Psoas muscle (tissue), 8 donors: ENCODE measurements around the gene CHCHD3. TPM values are rescaled to one million over a fixed set of nuclear protein-coding genes. Genes with fewer than 3 reads are reported as not detected.

Experiments used
- ATAC-seq, 4 donors: fragments of 200-7000 bp; cut with Tn5 transposase; one replicate each; pipeline ENCODE4 v1.9.1; 2020; ENCODE audit warnings: moderate library complexity in 3 of 4, mild to moderate bottlenecking in 2 of 4
- DNase-seq, 2 donors: peaks; one replicate each; pipeline ENCODE4 v3.0.0-alpha.2; 2020
- H3K27ac ChIP-seq: fragments of 200-600 bp; one replicate; pipeline ENCODE4 v1.8.0; 2022
- H3K27me3 ChIP-seq, 3 donors: fragments of 200-600 bp in 1 of 3; one replicate each; pipeline versions ENCODE4 v1.6.1 to v1.8.0; 2013 to 2022; ENCODE audit warnings: low read length in 2 of 3, mild to moderate bottlenecking in 2 of 3, moderate library complexity in 1 of 3; ENCODE audit not compliant: insufficient read depth in 3 of 3
- H3K36me3 ChIP-seq, 2 donors: fragments of 200-600 bp in 1 of 2; one replicate each; pipeline versions ENCODE4 v1.6.1 to v1.8.0; 2013 to 2022; ENCODE audit warnings: low read depth in 1 of 2, mild to moderate bottlenecking in 1 of 2, moderate library complexity in 1 of 2; ENCODE audit not compliant: insufficient read depth in 1 of 2
- H3K4me1 ChIP-seq: fragments of 200-600 bp; one replicate; pipeline ENCODE4 v1.8.0; 2022
- H3K4me3 ChIP-seq: fragments of 200-600 bp; one replicate; pipeline ENCODE4 v1.8.0; 2022; ENCODE audit warnings: mild to moderate bottlenecking
- H3K9me3 ChIP-seq: fragments of 200-600 bp; one replicate; pipeline ENCODE4 v1.8.0; 2022
- WGBS, 3 donors: extraction: QIAGEN DNeasy Blood & Tissue Kit; methylation state at CpG; one replicate each; pipeline versions ENCODE4 v1.1.6 to v1.1.7; 2013; 5-methylcytosine and 5-hydroxymethylcytosine counted together
- intact Hi-C, 2 donors: fragments of 100-400 bp; cut with DNase I; formaldehyde crosslinking; loops; one replicate each; pipeline versions ENCODE4 v1.11.0 to v1.14.2; 2022
- polyA plus RNA-seq, 3 donors: library from polyadenylated mRNA; stranded (reverse); fragments of 200-250 nt; gene quantifications; one replicate each; pipeline ENCODE4 v1.2.3, GENCODE V29; 2013
- total RNA-seq, 4 donors: library from RNA; stranded (reverse); fragmentation: NEBNext Ultra II Directional in 2 of 4; extraction: Animal tissue kit (Norgen Biotek cat#: 25700) in 2 of 4; gene quantifications; one replicate each; pipeline versions ENCODE4 v1.2.1 to v1.2.4, GENCODE V29; 2021 to 2023
- TF ChIP-seq, protein P1 (sequence below): fragments of 200-600 bp; IDR thresholded peaks from one replicate; pipeline ENCODE4 v1.8.0; 2022; ENCODE audit warnings: antibody characterized with exemption
- donor health status: healthy with polysubstance abuse.
- donor health status: DM: no; HTN: no; CAD: no; lungs with moderate emphysema.
- donor health status: Bipolar disorder and iron deficiency.
- donor health status: healthy.
- donor health status: DM: yes; HTN: yes; CAD: no.
- donor health status: DM: no; HTN: no; CAD: no.
- donor health status: DM: no; HTN: no; CAD: no.
- donor health status: DM: yes; HTN: yes; CAD: no.

CHCHD3 gene
- total and polyA plus RNA-seq, 7 donors: 129 to 206 (median 184) TPM

DNA sequence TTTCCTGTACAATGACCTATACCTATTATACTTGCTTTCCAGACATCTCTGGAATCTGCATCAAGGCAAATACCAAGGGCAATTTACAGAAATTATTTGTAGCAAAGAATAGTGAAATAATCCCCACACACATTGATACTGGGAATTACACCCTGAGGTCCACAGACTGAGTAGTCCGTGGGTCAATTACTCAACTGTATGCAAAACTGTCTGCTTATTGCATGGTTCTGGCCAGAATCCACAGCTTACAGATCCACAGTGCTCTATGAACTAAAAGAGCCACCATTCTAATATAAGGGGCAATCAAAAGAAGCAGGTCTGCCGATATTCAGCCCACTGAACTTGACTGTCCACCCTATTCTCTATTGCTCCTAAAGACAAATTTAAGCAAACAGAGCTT lies 5.7 kb downstream of the CHCHD3 start:
- intact Hi-C loops: no loop called here
- TF ChIP-seq, protein P1, sequence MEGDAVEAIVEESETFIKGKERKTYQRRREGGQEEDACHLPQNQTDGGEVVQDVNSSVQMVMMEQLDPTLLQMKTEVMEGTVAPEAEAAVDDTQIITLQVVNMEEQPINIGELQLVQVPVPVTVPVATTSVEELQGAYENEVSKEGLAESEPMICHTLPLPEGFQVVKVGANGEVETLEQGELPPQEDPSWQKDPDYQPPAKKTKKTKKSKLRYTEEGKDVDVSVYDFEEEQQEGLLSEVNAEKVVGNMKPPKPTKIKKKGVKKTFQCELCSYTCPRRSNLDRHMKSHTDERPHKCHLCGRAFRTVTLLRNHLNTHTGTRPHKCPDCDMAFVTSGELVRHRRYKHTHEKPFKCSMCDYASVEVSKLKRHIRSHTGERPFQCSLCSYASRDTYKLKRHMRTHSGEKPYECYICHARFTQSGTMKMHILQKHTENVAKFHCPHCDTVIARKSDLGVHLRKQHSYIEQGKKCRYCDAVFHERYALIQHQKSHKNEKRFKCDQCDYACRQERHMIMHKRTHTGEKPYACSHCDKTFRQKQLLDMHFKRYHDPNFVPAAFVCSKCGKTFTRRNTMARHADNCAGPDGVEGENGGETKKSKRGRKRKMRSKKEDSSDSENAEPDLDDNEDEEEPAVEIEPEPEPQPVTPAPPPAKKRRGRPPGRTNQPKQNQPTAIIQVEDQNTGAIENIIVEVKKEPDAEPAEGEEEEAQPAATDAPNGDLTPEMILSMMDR: no peak
- Histone ChIP-seq H3K4me3 (no peak overlapping the region), H3K27me3 (no peaks in the 10 kb centered on the region), H3K27ac (no peak overlapping the region), H3K9me3 (no peaks in the 10 kb centered on the region), H3K36me3 (peaks cover 3 to 5% of the 10 kb centered on the region in 2 donors), H3K4me1 (peaks cover 54% of the 10 kb centered on the region)
- 66 to 75% (median 70%) methylated on average over 2 of the region's 2 CpGs for WGBS, 3 donors
- DNase-seq (no peak), ATAC-seq (no peak)

DNA sequence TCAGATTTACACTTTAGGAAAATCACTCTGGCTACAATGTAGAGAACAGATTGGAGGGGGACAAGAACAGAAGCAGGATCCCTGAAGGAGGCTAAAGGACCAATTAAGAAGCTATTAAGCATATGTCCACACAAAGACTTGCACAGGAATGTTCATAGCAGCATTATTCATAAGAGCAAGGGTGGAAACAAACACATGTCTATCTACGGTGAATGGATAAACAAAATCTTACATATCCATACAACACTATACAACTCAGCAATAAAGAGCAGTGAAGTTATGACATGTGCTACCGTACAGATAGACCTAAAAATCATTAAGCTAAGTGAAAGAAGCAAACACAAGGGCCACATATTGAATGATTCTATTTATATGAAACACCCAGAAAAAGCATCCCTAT lies 10.4 kb downstream of the CHCHD3 start:
- Histone ChIP-seq H3K4me3 (no peak overlapping the region), H3K4me1 (peaks cover 21% of the 10 kb centered on the region), H3K27ac (peak overlapping the region; percentile 34), H3K36me3 (peaks cover 0 to 34% of the 10 kb centered on the region in 2 donors), H3K9me3 (no peaks in the 10 kb centered on the region), H3K27me3 (no peaks in the 10 kb centered on the region)
- no peak for DNase-seq
- intact Hi-C loops: no loop called here
- TF ChIP-seq, protein P1: no peak
- ATAC-seq: no peak
- WGBS, 3 donors: 95 to 97% (median 95%) methylated on average over 2 of the region's 2 CpGs

DNA sequence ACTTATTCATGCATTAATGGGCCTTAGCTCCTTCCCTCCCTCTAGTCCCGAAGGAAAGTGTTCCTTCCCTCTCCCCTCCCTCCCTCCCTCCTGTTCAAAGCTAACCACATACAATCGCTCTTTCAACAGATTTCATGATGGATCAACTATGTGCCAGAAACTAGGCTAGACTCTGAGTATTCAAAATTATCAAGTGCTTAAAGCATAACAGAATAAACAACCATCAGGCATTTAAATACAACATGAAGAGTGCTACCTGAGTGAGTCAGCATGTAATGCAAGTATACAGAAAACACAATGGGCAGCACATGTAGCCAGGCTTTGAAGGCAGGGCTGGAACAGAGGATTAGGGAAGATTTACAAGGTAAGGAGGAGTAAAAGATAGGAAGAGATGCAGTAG lies 11.3 kb downstream of the CHCHD3 start:
- WGBS, 3 donors: 33 to 51% (median 46%) methylated on average over 2 of the region's 2 CpGs
- TF ChIP-seq, protein P1: no peak

DNA sequence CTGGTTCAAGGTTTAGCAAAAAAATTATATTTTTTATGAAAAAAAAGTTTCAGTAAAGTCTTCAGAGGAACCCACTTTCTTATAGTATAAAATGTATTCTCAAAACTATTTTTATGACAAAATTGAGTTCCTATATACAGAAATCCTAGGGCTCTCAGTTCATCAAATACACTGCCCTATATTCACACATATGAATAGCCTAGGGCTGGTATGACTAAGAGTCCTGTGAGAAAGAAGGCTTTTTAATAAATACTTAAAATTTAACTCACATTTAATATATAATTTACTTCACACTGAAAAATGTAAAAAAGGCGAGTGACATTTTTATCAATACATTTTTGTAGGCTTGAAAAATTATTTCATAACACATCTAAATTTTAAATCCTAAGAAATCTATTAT lies 16.6 kb downstream of the CHCHD3 start:
- no peak for DNase-seq
- Histone ChIP-seq H3K36me3 (peaks cover 0 to 29% of the 10 kb centered on the region in 2 donors), H3K27me3 (no peaks in the 10 kb centered on the region), H3K27ac (no peak overlapping the region), H3K4me3 (no peak overlapping the region), H3K9me3 (no peaks in the 10 kb centered on the region), H3K4me1 (peaks cover 35% of the 10 kb centered on the region)
- ATAC-seq: no peak
- WGBS, 3 donors: 96 to 99% (median 98%) methylated on average over 1 of the region's 1 CpG
- intact Hi-C loops: no loop called here
- TF ChIP-seq, protein P1: no peak

More for the DNA sequence above, 11.3 kb downstream of the CHCHD3 start:
- Histone ChIP-seq H3K27ac (no peak overlapping the region), H3K4me3 (no peak overlapping the region), H3K36me3 (peaks cover 0 to 33% of the 10 kb centered on the region in 2 donors), H3K9me3 (no peaks in the 10 kb centered on the region), H3K27me3 (no peaks in the 10 kb centered on the region), H3K4me1 (peaks cover 14% of the 10 kb centered on the region)
- ATAC-seq (peak in 2 of 4 donors; percentile 33 to 60), DNase-seq (no peak)
- intact Hi-C loops: no loop called here
